NCI-H2081 (cell line): Measurements from ENCODE around the gene AVL9.
"Not testable (repeated sequence)": the region's sequence is repeated elsewhere in the genome, so short reads cannot be mapped to it uniquely, and the experiment has no call there.

Source experiments
- DNase-seq, 2 experiments: peaks; one replicate each; lab custom pipeline; 2025; lab: John Stamatoyannopoulos, UW

AVL9 gene

GRCh38 chr7:32495298-32496051 lies at the start of gene AVL9:
TSS of gene AVL9 (plus strand) at chr7:32495489. CDS start at chr7:32495710, 221 bp downstream.
- DNase-seq = peak; percentile 96 to 98

- DNase-seq = no peak
Observed at GRCh38 chr7:32447218-32447617, 48.1 kb upstream of the AVL9 start.

- no peak for DNase-seq
Observed at GRCh38 chr7:32453341-32454011, 41.8 kb upstream of the AVL9 start.

DNA sequence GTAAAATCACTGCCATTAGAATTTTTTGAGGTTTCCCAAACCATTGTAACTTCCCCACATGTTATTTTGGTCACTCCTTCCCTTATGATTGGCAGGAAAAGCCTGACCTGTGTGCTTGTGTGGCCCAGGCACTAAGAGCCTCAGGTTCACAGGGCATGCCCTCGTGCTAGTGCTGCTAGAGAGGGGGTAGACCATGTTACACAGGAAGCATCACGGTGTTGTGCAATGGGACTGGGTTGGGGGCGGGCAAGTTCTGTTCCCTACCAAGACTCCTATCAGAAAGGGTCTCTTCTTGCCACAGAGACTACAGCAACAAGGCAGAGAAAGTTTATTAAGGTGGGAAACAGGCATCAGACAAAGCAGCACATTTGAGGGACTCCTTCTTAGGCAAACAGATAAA lies 37.3 kb upstream of the AVL9 start:
- no peak for DNase-seq

GRCh38 chr7:32459788-32460187 lies 35.5 kb upstream of the AVL9 start:
- DNase-seq = no peak

DNA sequence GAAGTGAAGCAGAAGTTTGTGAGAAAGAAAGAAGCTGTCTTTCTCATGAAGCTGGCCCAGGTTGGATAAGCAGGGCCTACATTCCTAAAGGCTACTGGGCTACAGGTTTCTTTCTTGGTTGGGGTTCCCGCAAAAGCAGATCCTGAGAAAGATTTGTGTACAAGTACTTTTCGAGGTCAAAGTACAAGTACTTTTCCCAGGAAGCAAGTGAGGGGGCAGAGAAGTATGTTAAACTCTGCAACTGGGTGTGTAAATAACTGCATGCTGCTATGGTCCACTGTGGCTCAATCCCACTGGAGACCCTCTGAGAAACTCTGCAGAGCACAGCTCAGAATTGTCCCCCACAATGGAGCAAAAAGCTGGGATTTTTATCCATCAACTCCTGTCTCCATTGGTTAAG lies 33.8 kb upstream of the AVL9 start:
- DNase-seq = no peak

DNA sequence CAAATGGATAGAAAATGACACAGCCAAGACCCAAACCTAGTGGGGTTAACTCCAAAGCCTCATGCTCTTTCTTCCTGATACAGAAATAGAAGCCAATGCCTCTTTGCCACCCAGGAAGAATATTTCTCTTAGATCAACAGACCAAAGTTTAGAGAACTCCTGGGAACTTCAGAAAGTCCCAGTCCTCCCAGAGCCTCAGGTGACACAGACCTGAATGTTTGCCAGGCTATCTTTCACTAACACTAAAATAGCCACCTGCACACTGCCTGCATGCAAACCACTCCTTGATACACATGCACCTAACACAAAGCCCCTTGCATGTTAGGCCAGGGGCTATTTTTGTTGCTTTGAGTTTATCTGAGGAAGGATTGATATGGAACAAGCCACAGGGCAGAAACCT lies 32.8 kb upstream of the AVL9 start:
- DNase-seq = no peak

- DNase-seq = no peak
Observed at GRCh38 chr7:32462977-32463376, 32.3 kb upstream of the AVL9 start.

- not testable (repeated sequence) for DNase-seq
Observed at GRCh38 chr7:32464641-32465416, 30.5 kb upstream of the AVL9 start.

GRCh38 chr7:32470004-32470403 lies 25.3 kb upstream of the AVL9 start:
- DNase-seq = not testable (repeated sequence)

- DNase-seq = no peak
Observed at GRCh38 chr7:32470871-32471270, 24.4 kb upstream of the AVL9 start.

DNA sequence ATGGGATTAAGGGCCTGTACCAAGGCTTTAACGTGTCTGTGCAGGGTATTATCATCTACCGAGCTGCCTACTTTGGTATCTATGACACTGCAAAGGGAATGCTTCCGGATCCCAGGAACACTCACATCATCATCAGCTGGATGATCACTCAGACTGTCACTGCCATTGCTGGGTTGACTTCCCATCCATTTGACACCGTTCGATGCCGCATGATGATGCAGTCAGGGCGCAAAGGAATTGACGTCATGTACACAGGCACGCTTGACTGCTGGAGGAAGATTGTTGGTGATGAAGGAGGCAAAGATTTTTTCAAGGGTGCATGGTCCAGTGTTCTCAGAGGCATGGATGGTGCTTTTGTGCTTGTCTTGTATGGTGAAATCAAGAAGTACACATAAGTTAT lies 23.3 kb upstream of the AVL9 start:
- DNase-seq = no peak

GRCh38 chr7:32474008-32474407 lies 21.3 kb upstream of the AVL9 start:
- DNase-seq = no peak

DNA sequence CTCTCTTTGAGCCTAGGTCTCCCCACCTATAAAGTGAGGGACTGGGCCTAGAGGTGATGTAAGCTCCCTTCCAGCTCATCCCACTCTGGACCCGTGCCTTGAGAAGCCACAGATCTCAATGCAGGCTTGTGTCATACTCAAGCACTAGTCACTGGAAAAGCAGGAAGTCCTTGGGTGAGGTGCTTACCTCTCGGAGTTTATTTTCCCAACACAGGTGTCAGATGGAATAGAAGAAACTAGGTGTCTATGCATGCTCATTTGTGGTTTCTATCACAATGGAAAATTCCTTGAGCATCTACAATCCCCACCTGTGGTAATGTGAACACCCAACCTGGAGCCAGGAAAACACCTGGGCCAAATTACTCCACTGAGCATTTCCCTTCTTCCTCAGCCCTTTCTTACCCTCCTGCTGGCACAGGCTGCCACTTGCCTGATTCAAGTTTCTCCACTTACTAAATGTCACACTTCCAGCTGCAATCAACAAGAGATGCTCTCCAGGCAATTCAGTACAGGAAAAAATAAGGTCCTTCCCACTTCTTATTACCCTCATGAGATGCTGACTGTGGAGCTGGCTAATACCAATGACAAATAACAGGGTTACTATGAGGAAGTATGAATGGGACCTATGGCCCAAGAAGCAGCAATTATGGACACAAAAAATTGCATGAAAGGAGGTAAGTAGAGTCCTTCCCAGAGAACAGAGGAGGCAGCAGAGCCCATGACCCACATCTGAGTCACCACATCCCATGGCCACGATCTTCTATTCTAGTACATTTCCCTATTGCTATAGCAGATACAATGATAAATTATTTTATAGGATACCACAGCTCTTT lies 18.3 kb upstream of the AVL9 start:
- DNase-seq = no peak

- DNase-seq = no peak
Observed at GRCh38 chr7:32477649-32477980, 17.7 kb upstream of the AVL9 start.

DNA sequence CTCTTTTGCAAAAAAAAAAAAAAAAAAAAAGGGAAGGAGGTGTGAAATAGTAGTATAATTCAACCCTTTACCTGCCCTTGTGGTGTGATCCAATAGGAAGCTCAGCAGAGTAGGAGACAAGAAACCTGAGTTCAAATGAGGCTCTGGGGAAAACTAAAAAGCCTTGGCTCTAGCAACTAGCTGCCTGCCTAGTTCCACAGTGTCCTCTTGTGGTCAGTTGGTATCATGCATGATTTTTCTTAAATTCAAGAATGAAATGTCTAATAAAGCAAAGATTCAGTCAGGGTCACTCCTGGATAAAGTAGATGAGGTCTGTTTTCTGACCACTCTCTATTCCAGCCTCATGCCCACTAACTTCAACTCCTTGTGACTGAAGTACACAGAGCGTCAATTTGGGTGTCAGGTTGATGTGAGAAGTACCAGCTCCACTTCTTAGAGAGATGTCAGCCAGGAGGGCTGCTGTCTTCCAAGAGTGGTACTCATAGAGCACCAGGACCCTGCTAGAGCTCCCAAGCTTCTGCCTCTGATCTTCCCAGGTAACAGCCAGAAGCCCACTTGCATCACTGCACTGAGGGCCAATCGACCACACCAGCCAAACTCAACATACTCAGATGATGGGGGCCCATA lies 15.6 kb upstream of the AVL9 start:
- DNase-seq = peak; percentile 33 to 45

DNA sequence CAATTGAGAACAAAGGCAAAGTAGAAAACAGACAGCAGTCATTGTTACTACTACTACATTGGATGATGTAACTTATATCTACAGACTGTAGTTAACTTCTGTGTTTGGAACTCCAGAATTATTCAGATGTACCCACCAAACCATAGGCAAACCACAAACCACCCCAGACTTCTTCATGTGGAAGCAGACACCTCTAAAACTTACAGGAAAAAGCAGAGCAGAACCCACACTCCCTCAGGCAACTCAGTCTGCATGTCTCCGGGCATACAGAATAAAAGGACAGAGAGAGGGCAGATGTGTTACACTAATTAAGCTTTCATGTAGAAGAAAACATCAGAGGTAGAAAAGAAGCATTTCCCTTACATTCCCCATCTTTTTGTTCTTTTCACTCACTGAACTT lies 14.1 kb upstream of the AVL9 start:
- no peak for DNase-seq

DNA sequence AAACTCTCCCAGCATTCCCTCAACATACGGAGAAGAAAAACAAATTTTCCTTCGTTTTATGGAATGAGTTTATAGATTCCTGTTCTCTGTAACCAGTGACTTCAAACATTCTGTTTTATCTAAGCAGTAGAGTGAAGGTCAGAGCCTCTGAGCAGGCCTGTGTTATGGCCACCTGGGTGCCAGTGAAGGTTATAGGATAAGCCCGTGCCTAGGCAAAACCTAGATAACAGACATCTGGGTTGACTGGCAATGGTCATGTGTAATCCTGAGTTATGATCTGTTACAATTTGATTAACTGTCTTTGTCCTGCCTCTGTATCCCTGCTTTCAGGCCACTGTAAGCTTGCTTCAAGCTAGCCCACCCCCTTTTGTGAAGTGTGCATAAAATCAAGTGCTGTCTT lies 13.4 kb upstream of the AVL9 start:
- no peak for DNase-seq

DNA sequence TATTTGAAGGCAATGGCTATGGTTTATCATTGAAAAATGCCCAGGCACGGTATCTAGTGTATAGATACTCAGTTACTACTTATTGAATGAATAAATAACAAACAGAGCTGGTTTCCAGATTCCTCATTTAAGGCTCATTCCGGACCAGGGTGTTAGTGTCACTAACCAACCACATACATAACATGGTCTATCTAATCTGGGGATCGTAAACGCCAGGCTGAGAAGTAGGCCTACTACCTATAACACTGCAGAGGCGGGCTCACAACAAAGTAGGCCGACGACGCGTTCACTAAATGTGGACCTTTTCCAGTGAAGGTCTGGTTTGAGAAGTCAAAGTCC lies 5.5 kb upstream of the AVL9 start:
- DNase-seq = no peak

- DNase-seq = peak; percentile 95 to 98
Observed at GRCh38 chr7:32490127-32490796, 5.0 kb upstream of the AVL9 start, which contains the start of gene LSM5. TSS of gene LSM5 (minus strand) at chr7:32490380. CDS start at chr7:32490365, 15 bp downstream.

GRCh38 chr7:32494946-32495297 lies 367 bp upstream of the AVL9 start:
- no peak for DNase-seq
